RWPE1 (cell line): Measurements from ENCODE around the gene XKR7.

Source experiments
- CTCF ChIA-PET: fragments of 350-600 bp; sonication (Branson Sonifier 250); formaldehyde crosslinking; extraction: SDS; loops from one replicate; lab custom pipeline; 2021; lab: Yijun Ruan, JAX
- POLR2A ChIA-PET: fragments of 400-600 bp; formaldehyde crosslinking; extraction: SDS; loops from one replicate; lab custom pipeline; 2020; ENCODE audit warnings: antibody characterized with exemption; ENCODE audit not compliant: low non-redundant PET; lab: Yijun Ruan, JAX
- DNase-seq: peaks from one replicate; pipeline ENCODE4 v3.0.0; 2012; ENCODE audit warnings: low spot score
- H3K27ac ChIP-seq: fragments of 450-650 bp; 2 replicates; pipeline ENCODE4 v1.5.1; 2017
- TF ChIP-seq, protein P1 (sequence below): fragments of 450-650 bp; conservative IDR thresholded peaks from 2 replicates; pipeline ENCODE4 v1.5.1; 2017; ENCODE audit warnings: low read depth, mild to moderate bottlenecking

The XKR7 gene

DNA sequence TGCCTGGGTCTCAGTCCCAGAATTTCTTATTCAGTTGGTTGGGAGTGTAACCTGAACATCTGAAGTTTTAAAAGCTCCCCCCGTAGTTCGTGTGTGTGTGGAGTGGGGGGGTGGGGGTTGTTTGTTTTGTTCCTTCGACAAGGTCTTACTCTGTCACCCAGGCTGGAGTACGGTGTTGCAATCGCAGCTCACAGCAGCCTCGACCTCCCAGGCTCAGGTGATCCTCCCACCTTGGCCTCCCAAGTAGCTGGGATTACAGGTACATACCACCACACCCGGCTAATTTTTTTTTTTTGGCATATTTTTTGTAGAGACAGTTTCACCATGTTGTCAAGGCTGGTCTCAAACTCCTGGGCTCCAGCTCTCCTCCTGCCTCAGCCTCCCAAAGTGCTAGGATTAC is 45.4 kb downstream of the XKR7 start:
- ChIA-PET POLR2A (no interaction called here), CTCF (interaction anchor here (0.7 to 2.6 kb wide), 5 partner anchors 17 to 765 kb away, joined by 3 to 12 read pairs (median 3); no protein-coding TSS in a partner anchor)
- no peak overlapping the region for H3K27ac ChIP-seq
- TF ChIP-seq, protein P1, sequence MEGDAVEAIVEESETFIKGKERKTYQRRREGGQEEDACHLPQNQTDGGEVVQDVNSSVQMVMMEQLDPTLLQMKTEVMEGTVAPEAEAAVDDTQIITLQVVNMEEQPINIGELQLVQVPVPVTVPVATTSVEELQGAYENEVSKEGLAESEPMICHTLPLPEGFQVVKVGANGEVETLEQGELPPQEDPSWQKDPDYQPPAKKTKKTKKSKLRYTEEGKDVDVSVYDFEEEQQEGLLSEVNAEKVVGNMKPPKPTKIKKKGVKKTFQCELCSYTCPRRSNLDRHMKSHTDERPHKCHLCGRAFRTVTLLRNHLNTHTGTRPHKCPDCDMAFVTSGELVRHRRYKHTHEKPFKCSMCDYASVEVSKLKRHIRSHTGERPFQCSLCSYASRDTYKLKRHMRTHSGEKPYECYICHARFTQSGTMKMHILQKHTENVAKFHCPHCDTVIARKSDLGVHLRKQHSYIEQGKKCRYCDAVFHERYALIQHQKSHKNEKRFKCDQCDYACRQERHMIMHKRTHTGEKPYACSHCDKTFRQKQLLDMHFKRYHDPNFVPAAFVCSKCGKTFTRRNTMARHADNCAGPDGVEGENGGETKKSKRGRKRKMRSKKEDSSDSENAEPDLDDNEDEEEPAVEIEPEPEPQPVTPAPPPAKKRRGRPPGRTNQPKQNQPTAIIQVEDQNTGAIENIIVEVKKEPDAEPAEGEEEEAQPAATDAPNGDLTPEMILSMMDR: no peak
- DNase-seq: no peak

DNA sequence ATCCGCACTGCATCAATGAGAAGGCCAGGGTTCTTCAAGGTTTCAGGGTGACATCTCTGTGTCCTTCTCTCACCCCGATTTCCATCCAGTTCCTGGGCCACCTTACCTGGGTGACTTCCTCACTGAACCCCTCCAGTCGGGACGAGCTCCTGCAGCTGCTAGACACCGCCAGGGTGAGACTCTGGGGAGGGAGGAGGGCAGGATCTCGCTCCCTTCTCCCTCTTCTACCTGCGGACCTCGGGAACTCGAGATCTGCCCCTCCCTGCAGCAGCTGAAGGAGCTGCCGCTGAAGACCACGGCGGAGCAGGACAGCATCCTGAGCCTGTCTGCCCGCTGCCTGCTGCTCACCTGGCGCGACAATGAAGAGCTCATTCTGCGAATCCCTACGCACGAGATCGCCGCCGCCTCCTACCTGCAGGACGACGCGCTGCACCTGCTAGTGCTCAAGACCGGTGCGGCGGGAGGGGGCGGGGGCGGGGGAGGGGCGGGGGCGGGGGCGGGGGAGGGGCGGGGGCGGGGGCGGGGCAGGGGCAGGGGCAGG is 49.8 kb downstream of the XKR7 start:
- CTCF ChIA-PET: interaction anchor here (0.6 to 3.0 kb wide), 15 partner anchors 9 to 194 kb away, joined by 3 to 29 read pairs (median 4); no protein-coding TSS in a partner anchor
- DNase-seq: peak; percentile 78
- TF ChIP-seq, protein P1: peak; percentile 31
- POLR2A ChIA-PET: no interaction called here
- no peak overlapping the region for H3K27ac ChIP-seq

DNA sequence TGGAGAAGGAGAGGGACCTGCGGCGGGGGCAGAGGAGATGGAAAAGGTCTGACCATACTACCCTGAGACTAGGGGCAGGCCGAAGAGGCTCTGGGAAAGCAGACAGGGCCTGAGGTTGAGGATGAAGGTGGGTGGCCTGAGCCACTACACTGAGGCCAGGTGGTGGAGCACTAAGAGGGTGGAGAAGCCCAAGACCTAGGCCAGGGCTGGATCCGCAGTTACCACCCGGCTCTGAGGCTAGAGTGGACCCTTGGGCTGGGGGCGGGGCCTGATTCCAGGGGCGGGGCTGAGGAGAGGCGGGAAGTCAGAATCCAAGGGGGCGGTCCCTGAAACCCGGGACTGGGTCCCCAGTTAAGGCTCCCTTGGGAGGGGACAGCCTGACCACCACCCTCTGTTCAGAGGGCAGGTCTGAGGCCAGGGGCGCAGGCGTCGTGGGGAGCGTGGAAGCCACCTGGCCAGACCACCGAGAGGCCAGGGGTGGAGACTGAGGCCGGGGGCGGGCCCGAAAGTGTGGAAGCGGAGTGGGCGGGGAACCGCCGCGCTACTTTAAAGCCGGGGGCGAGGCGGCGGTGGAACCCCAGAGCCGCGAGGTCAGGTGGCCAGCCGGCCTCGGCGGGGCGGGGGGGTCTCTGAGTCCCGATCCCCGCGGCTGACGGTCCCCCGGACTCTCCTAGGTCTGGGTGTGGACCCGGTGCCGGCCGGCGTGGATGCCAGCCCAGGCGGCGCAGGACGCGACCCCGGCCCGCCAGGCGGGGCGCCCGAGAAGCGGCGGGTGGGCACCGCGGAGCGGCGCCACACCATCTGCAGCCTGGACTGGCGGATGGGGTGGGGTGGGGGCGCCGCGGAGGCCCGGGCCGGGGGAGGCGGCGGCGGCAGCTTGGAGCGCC is 50.6 kb downstream of the XKR7 start:
- POLR2A ChIA-PET: no interaction called here
- TF ChIP-seq, protein P1: no peak
- peak; percentile 91 for DNase-seq
- CTCF ChIA-PET: interaction anchor here (0.8 to 3.7 kb wide), 12 partner anchors 8 to 195 kb away, joined by 3 to 47 read pairs (median 4); no protein-coding TSS in a partner anchor
- no peak overlapping the region for H3K27ac ChIP-seq

DNA sequence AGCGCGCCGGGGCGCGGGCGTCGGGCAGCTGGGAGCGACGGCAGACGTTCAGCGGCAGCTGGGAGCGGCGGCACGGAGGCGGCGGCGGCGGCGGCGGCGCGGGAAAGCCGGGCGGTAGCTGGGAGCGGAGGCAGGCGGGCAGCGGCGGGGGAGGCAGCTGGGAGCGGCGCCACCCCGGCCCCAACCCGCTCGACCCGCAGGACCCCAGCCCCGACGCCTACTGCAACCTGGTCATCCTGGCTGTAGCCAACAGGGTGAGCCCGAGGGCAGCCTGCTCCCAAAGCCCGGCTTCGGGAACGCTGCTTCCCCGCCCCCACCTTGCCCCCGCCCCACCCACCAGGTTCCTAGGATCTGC is 51.2 kb downstream of the XKR7 start:
- POLR2A ChIA-PET: no interaction called here
- DNase-seq: peak; percentile 40
- TF ChIP-seq, protein P1: peak; percentile 37
- no peak overlapping the region for H3K27ac ChIP-seq
- CTCF ChIA-PET: interaction anchor here (0.7 to 3.7 kb wide), 3 partner anchors 12 to 149 kb away, joined by 3 to 47 read pairs (median 3); partner anchors contain the start of genes DUSP15 and TTLL9

DNA sequence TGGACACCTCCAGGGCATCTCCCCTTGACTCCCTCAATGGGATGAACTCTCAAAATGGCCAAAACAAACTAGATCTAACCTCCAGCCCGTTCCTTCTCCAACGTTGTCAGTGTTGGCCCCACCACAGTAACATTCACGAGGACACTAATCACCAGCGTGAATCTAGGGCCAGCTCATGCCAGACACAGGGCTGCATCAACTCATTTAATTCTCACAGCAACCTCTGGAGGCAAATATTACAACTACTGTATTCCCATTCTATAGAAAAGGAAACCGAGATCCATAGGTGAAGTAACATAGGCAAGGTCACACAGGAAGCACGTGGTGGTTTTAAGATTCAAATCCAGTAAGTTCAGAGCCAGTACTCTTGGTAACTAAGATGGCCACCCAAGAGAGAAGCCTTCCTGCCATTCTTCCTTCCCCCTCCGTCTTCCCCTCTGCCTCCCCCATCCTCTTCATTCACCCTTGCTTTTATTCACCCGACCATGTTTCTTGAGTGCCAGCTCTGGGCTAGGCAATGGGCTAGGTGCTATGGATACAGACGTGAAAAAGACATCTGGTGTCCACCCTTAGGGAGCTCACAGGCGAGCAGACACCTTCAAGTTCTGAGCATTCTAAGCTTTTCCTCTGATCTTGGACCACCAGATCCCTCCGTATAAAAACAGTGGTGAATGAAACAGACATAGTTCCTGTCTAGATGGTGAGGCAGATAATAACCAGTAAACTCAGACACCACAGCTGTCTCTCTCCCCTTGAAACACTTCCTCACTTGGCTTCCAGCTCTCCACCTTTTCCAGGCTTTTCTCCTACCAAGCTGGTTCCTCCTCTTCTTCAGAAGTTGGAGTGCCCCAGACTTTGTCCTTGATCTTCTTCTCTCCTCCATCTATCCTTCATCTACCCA is 51.9 kb downstream of the XKR7 start:
- POLR2A ChIA-PET: no interaction called here
- TF ChIP-seq, protein P1: no peak
- DNase-seq: no peak
- H3K27ac ChIP-seq: no peak overlapping the region
- CTCF ChIA-PET: interaction anchor here (0.6 to 3.7 kb wide), 7 partner anchors 9 to 186 kb away, joined by 3 to 47 read pairs (median 3); partner anchors contain the start of genes DUSP15 and TTLL9
